GM10248 (cell line): ENCODE data around the gene NSMCE3.

Experiments
- CTCF ChIA-PET: fragments of 300-600 bp; sonication (Branson Sonifier 250); formaldehyde crosslinking; extraction: SDS; loops from one replicate; lab custom pipeline; 2021; ENCODE audit warnings: antibody characterized with exemption; lab: Yijun Ruan, JAX
- POLR2A ChIA-PET: fragments of 350-650 bp; sonication (Branson Sonifier 250); formaldehyde crosslinking; extraction: SDS; loops from one replicate; lab custom pipeline; 2020; ENCODE audit warnings: antibody characterized with exemption; lab: Yijun Ruan, JAX
- DNase-seq: peaks from one replicate; pipeline ENCODE4 v3.0.0; 2012; ENCODE audit errors: extremely low spot score
- CTCF ChIP-seq: IDR thresholded peaks from 2 replicates; pipeline ENCODE4 v1.5.1; 2012; ENCODE audit warnings: mild to moderate bottlenecking, low read depth; ENCODE audit errors: extremely low read depth, missing control alignments, control extremely low read depth

NSMCE3 gene

GRCh38 chr15:29289173-29289572 is 19.6 kb upstream of the NSMCE3 start:
- TF ChIP-seq CTCF: no peak
- no peak for DNase-seq

GRCh38 chr15:29285386-29285785 is 15.8 kb upstream of the NSMCE3 start:
- CTCF ChIA-PET: no interaction called here
- POLR2A ChIA-PET: no interaction called here

More at GRCh38 chr15:29289173-29289572, 19.6 kb upstream of the NSMCE3 start:
- POLR2A ChIA-PET: no interaction called here
- CTCF ChIA-PET: no interaction called here

DNA sequence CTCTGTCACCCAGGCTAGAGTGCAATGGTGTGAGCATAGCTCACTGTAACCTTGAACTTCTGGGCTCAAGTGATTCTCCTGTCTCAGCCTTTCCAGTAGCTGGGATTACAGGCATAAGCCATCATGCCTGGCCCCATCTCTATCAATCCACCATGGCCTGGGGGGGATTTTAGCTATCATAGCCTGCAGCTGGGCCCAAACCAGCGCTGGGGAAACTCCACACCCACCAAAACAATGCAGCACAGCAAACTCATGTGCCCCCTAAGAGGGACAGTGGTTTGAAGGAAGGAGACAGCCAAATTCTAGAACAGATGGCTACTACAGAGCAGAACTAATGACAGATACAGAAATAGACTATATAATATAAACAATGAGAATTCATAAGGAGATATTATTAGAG is 13.8 kb upstream of the NSMCE3 start:
- no peak for TF ChIP-seq CTCF
- no peak for DNase-seq
- CTCF ChIA-PET: interaction anchor here (1.5 kb wide), 1 partner anchor 12 kb away, joined by 3 read pairs; no protein-coding TSS in a partner anchor
- POLR2A ChIA-PET: no interaction called here

More at GRCh38 chr15:29285386-29285785, 15.8 kb upstream of the NSMCE3 start:
- no peak for DNase-seq
- no peak for TF ChIP-seq CTCF

- ChIA-PET POLR2A (no interaction called here), CTCF (interaction anchor here (1.6 kb wide), 1 partner anchor 10 kb away, joined by 6 read pairs; no protein-coding TSS in a partner anchor)
- no peak for DNase-seq
- no peak for TF ChIP-seq CTCF
Measured at GRCh38 chr15:29280514-29280913, 10.9 kb upstream of the NSMCE3 start.

DNA sequence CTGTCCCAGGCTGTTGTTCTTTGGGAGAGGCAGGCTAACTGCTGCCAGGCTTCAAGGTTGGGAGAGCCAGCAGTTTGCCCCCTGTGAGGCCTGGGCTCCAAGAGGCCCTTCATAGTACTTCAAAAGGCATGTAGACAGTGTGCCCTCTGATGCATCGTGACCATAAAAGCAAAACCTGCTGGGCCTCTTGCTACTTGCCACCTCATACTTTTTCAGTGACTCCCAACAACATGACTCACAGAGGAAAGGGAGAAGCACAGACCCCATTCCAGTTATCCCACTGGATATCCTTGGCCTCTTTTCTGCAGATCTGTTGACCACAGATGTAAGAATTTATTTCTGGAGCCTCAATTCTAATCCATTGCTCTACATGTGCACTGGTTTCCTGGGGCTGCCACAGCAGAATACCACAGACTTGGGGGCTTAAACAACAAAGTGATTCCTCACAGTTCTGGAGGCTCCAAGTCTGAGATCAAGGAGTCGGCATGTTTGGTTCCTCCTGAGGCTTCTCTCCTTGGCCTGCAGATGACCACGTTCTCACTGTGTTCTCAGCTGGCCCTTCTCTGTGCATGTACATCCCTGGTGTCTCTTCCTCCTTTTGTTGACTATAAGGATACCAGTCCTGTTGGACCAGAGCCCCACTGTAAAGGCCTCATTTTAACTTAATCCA is 8.9 kb upstream of the NSMCE3 start:
- CTCF ChIA-PET: no interaction called here
- no peak for DNase-seq
- POLR2A ChIA-PET: no interaction called here
- TF ChIP-seq CTCF: no peak

- POLR2A ChIA-PET: no interaction called here
- CTCF ChIA-PET: interaction anchor here (0.9 to 1.2 kb wide), 2 partner anchors 9 to 15 kb away, joined by 3 to 5 read pairs; no protein-coding TSS in a partner anchor
- no peak for TF ChIP-seq CTCF
- no peak for DNase-seq
Measured at GRCh38 chr15:29276366-29276765, 6.7 kb upstream of the NSMCE3 start.
